ENCODE measurements around the gene PVR.

The PVR gene

DNA sequence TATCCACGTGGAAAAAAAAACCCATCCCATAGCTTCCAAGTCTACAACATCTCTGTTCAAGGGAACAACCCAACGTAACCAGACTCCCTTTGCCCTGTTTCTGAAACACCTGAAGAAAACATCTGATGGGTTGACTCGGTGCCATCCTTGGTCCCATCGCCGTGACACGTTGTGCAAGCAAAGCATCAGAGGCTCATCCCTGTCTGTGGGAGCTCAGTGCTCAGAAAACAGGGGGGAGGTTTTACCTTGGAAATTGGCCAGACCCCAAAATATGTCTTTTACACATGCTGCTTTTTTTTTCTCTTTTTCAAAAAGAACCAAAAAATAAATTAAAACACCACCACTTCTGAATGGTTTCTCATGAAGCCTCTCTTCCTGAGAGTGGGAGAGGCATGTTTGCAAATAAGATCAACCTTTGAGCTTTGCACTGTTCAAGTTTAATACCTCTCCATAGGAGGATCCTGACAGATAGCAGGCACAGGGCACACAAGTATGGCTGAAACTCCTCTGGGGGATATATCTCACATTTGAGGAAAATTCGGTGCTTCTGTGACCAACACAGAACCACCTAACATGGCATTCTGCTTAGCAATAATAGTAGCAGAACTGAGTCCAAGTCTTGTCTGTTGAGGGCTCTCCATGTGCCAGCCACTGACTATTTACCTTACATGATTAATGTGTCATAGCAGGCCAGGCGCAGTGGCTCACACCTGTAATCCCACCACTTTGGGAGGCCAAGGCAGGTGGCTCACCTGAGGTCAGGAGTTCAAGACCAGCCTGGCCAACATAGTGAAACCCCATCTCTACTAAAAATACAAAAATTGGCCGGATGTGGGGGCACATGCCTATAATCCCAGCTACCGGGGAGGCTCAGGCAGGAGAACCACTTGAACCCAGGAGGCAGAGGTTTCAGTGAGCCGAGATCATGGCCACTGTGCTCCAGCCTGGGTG lies 7.0 kb upstream of the PVR start:
- H3K4me3 ChIP-seq (ENCODE audit: low read depth, low read length): no peak overlapping the region
- DNase-seq (ENCODE audit: low read depth): no peak
- TF ChIP-seq, protein P1, sequence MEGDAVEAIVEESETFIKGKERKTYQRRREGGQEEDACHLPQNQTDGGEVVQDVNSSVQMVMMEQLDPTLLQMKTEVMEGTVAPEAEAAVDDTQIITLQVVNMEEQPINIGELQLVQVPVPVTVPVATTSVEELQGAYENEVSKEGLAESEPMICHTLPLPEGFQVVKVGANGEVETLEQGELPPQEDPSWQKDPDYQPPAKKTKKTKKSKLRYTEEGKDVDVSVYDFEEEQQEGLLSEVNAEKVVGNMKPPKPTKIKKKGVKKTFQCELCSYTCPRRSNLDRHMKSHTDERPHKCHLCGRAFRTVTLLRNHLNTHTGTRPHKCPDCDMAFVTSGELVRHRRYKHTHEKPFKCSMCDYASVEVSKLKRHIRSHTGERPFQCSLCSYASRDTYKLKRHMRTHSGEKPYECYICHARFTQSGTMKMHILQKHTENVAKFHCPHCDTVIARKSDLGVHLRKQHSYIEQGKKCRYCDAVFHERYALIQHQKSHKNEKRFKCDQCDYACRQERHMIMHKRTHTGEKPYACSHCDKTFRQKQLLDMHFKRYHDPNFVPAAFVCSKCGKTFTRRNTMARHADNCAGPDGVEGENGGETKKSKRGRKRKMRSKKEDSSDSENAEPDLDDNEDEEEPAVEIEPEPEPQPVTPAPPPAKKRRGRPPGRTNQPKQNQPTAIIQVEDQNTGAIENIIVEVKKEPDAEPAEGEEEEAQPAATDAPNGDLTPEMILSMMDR (IDR thresholded peaks at IDR 0.05; ENCODE audit: insufficient read depth, low read depth, low read length, missing control alignments): no peak

DNA sequence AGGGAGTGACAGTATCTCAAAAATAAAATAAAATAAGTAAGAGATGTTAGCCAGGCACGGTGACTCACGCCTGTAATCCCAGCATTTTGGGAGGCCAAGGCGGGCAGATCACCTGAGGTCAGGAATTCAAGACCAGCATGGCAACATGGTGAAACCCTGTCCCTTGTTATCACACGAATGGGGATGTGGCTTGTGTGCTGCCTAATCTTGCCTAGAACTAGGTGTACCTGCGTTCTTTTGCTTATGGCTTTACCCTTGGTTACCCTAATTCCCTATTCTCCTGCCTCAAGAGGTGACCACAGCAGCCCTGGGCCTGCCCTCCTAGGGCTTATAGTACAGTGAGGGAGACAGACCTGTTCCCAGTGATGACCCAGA lies 6.3 kb upstream of the PVR start:
- no peak overlapping the region for H3K4me3 ChIP-seq (ENCODE audit: low read depth, low read length)
- no peak for DNase-seq (ENCODE audit: low read depth)
- TF ChIP-seq, protein P1 (IDR thresholded peaks at IDR 0.05; ENCODE audit: insufficient read depth, low read depth, low read length, missing control alignments): no peak

DNA sequence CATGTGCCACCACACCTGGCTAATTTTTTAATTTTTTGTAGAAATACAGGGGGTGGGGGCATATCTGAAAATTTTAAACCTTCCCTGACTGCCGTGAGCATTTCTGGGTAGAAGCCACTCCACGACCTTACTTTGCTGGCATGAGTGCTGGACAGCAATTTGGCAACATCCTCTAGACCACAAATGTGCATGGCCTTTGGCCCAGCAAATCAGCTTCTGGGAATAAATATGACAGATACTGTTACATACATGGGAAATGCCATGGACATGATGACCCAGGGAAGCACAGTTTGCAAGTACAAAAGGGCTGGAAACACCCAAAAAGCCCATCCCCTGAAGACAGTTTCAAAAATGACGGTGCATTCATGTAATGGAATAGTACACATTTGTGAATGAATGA lies 3.2 kb upstream of the PVR start:
- no peak for DNase-seq (ENCODE audit: low read depth)
- no peak overlapping the region for H3K4me3 ChIP-seq (ENCODE audit: low read depth, low read length)
- TF ChIP-seq, protein P1 (IDR thresholded peaks at IDR 0.05; ENCODE audit: insufficient read depth, low read depth, low read length, missing control alignments): no peak

DNA sequence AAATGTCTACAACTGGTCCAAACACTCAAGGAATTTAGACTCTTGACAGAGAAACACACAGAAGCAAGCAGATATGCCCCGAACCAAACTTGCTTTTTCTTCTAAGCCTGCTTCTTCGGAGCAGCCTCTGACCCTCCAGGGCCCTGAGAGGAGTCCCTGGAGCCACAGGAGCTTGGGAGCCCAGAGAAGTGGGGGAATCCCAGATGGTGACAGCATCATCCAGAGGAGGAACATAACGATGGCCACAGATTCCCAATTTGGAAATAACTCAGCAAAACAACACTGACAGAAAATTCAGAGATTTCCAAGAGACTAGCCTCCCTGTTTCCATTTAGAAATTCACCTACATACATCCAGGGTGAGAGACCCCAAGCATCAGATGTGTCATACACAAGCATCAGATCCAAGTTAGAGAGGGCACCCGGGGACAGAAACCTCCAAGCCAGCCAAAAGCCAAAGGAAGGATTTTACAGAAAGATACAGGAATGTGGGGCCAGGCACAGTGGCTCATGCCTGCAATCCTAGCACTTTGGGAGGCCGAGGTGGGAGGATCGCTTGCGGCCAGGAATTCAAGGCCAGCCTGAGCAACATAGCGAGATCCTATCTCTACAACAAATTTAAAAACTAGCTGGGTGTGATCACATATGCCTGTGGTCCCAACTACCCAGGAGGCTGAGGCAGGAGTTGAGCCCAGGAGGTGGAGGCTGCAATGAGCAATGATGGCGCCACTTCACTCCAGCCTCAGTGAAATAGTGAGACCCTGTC lies 2.0 kb upstream of the PVR start:
- DNase-seq (ENCODE audit: low read depth): no peak
- TF ChIP-seq, protein P1 (IDR thresholded peaks at IDR 0.05; ENCODE audit: insufficient read depth, low read depth, low read length, missing control alignments): no peak
- no peak overlapping the region for H3K4me3 ChIP-seq (ENCODE audit: low read depth, low read length)

DNA sequence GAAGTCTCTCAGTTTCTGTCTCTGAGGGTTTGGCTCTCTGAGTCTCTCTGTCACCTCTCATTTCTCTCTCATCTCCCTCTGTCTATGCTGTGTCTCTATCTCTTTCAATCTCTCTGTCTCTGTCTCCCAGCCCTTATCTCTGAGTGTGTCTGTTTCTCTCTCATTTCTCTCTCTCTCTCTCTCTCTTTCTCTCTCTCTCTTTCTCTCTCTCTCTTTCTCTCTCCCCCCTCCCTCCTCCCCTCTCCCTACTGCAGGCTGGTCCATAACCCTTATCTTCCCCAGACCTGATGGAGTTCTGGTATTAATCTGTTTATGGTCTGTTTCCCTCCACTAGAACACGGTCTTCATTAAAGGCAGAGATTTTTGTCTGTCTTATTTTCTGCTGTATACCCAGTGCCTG lies 1.3 kb upstream of the PVR start:
- TF ChIP-seq, protein P1 (IDR thresholded peaks at IDR 0.05; ENCODE audit: insufficient read depth, low read depth, low read length, missing control alignments): no peak
- H3K4me3 ChIP-seq (ENCODE audit: low read depth, low read length): no peak overlapping the region
- DNase-seq (ENCODE audit: low read depth): no peak

DNA sequence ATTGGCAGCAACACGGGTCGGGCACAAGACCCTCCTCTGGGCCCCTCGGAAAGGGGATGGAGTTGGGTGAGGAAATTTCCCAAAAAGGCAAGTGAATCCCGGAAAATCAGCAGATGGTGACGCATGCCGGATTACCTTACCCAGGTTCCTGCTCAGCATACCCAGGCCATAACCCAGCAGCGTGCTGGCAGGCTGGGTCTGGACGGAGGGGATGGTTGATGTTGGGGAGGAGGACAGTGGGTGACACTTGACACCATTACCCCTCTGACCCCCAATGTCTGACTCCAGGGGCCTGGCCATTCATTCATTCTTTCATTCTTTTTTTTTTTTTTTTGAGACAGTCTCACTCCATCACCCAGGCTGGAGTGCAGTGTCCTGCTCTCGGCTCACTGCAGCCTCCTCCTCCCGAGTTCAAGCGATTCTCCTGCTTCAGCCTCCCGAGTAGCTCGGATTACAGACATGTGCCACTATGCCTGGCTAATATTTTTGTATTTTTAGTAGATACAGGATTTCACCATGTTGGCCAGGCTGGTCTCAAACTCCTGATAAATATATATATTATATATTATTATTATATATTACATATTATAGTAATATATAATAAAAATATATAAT lies 799 bp downstream of the PVR start:
- peak overlapping the region; percentile 51 for H3K4me3 ChIP-seq (ENCODE audit: low read depth, low read length)
- TF ChIP-seq, protein P1 (IDR thresholded peaks at IDR 0.05; ENCODE audit: insufficient read depth, low read depth, low read length, missing control alignments): no peak
- no peak for DNase-seq (ENCODE audit: low read depth)

All from GM12865 (cell line).